Fibroblast of pulmonary artery (primary cell): ENCODE data around the gene MS4A1.

Source experiments
- DNase-seq: peaks from one replicate; pipeline ENCODE4 v3.0.0-alpha.2; 2010; ENCODE audit warnings: low read depth
- H3K4me3 ChIP-seq: replicated peaks from 2 replicates; pipeline ENCODE4 v1.5.1; 2011; ENCODE audit warnings: low read depth, mild to moderate bottlenecking, control low read depth, low read length, moderate library complexity
- TF ChIP-seq, protein P1 (sequence below): IDR thresholded peaks from 2 replicates; pipeline ENCODE4 v1.5.1; 2011; ENCODE audit warnings: mild to moderate bottlenecking, control low read depth, low read length, inconsistent platforms; ENCODE audit errors: missing control alignments

The MS4A1 gene

DNA sequence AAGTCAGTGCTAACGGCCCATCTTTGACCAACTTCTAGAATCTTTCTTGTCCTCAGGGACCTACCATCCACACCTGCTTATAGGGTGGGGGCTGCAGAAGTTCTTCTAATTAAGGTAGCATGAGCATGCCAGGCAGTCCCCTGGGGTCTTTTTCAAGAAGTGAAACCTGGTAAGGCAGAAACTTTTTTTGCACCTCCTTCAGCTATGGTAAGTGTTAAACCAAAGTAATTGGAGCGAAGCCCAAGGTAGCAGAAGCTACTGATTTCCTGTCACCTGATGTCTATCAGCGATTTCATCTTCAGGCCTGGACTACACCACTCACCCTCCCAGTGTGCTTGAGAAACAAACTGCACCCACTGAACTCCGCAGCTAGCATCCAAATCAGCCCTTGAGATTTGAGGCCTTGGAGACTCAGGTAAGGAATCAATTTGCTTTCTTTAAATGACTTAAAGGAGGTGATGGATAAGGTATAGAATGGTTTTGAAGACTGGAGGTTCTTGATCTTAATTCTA, at the start of gene MS4A1:
Gene MS4A1 (plus strand): TSS at position 317 of the 512 bp plus-strand sequence. CDS start 6,528 bp downstream, outside the sequence.
- no peak within 1 kb of the TSS for H3K4me3 ChIP-seq
- TF ChIP-seq, protein P1, sequence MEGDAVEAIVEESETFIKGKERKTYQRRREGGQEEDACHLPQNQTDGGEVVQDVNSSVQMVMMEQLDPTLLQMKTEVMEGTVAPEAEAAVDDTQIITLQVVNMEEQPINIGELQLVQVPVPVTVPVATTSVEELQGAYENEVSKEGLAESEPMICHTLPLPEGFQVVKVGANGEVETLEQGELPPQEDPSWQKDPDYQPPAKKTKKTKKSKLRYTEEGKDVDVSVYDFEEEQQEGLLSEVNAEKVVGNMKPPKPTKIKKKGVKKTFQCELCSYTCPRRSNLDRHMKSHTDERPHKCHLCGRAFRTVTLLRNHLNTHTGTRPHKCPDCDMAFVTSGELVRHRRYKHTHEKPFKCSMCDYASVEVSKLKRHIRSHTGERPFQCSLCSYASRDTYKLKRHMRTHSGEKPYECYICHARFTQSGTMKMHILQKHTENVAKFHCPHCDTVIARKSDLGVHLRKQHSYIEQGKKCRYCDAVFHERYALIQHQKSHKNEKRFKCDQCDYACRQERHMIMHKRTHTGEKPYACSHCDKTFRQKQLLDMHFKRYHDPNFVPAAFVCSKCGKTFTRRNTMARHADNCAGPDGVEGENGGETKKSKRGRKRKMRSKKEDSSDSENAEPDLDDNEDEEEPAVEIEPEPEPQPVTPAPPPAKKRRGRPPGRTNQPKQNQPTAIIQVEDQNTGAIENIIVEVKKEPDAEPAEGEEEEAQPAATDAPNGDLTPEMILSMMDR = no peak
- no peak for DNase-seq

DNA sequence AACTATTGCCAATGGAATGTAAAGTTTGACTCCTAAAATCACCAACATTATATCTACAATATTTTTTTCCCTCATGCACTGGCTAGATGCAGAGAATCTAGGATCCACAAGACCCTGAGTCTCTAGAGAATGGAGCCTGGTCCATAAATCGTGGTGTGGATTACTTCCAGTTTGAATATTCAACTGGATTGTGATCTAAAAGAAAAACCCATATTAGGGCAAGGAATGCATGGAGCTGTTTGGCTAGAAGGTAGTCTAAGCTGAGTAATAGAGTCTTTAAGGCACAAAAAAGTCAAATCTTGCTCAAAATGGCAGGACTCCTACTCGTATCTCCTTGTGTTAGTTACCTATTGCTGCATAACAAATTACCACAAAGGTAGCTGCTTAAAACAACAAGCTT, 35.6 kb upstream of the MS4A1 start:
- TF ChIP-seq, protein P1 = no peak
- DNase-seq = no peak
- no peak overlapping the region for H3K4me3 ChIP-seq

DNA sequence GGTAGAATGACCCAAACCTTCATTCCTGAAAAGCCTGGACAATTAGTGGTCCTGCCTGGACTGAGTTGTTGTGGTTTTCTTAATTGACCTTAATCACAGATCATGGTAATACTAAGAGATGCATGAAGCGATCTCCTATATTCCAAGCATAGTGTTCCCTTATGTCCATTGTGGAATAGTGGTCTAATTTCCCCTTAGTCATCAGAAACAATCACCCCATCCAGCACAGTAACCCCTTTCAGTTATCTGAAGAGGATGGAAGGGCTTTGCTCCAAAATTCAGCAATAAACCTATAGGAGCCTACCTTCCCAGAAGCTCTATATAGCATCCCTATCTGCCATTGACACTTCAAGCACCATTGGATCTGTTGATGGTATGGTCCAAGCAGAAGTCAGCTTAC, 33.0 kb upstream of the MS4A1 start:
- no peak overlapping the region for H3K4me3 ChIP-seq
- no peak for DNase-seq
- TF ChIP-seq, protein P1 = no peak

DNA sequence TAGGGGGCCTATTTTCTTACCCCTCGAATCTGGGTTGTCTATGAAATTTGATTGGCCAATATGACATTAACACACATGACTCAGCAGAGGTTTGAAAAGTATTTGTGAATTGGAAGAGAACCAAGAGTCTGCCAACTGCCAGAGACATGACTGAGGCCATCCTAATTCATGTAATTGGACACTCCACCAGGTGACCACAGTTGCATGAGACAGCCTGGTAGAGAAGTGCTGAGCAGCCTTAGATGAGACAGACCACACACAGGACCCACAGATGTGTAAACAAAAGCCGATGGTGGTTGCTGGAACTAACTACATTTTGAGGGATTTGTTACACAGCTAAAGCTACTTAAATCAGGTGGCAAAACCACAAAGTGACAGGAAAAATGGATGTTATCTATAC, 27.1 kb upstream of the MS4A1 start:
- DNase-seq = no peak
- no peak overlapping the region for H3K4me3 ChIP-seq
- TF ChIP-seq, protein P1 = no peak

DNA sequence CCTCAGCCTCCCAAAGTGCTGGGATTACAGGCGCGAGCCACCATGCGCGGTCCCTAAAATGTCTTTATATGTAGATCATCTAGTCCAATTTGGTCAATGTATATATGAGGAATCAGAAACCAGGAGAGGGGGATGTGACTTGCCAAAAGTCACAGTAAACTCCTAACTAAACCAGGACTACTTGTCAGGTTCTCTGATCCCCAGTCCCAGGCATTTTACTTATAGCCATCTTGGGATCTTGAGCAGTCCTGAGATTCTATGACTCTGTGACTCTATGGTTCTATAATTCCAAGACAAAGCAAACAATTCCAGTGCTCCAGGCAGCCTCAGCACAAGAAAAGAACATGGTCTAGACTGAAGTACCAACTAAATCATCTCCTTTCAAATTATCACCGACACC, 26.4 kb upstream of the MS4A1 start, which contains the start of gene MS4A5:
Gene MS4A5 (plus strand): TSS at position 301 of the 400 bp plus-strand sequence. CDS start 103 bp downstream, outside the sequence.
- TF ChIP-seq, protein P1 = no peak
- no peak within 1 kb of the TSS for H3K4me3 ChIP-seq
- DNase-seq = no peak

DNA sequence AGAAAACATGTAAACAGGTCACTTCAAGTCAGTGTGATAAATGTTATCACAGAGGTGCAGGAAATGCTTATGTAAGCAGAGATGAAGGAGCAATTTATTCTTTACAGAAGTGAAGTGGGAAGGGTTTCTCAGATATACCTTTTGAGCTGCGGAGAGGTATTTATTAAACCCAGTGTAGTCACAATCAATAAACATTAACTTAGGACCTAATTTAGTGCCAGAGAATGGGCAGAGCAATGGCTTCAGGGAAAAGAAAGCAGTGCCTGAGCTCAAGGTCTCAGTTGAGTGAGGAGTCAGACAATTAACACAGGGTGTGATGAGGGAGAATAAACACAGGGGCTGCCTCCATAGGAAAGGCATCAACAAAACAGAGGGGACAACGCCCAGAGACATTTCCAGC, 24.4 kb upstream of the MS4A1 start:
- no peak overlapping the region for H3K4me3 ChIP-seq
- TF ChIP-seq, protein P1 = no peak
- DNase-seq = no peak

DNA sequence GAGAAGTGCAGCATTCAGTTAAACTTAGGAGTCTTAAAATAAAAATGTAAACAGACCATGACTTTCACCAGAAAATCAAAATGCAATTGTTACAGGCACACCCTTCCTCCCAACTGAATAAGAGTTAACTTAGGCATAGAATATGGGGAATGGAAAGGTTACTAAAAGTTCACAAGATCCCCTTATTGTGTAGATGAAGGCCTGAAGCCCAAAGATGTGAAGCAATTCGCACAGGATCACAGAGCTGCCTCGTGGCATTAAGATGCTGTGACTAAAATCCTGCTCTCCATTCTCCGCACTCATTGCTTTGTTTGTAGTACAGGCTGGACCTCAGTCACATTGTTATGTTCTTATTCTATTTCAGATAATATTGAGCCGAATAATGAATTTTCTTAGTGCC, 22.2 kb upstream of the MS4A1 start:
- no peak overlapping the region for H3K4me3 ChIP-seq
- no peak for DNase-seq
- TF ChIP-seq, protein P1 = no peak
